Hematopoietic multipotent progenitor cell treated with erythropoietin and hydrocortisone succinate and interleukin-3 and kit ligand, for 17 days (in vitro differentiated cells): Measurements from ENCODE around the gene CDK19.

Experiments
- DNase-seq: peaks from one replicate; pipeline ENCODE4 v3.0.0-alpha.2; 2015; ENCODE audit warnings: low spot score

Gene CDK19

GRCh38 chr6:110575925-110576463 is 239.3 kb downstream of the CDK19 start:
- no peak for DNase-seq

DNA sequence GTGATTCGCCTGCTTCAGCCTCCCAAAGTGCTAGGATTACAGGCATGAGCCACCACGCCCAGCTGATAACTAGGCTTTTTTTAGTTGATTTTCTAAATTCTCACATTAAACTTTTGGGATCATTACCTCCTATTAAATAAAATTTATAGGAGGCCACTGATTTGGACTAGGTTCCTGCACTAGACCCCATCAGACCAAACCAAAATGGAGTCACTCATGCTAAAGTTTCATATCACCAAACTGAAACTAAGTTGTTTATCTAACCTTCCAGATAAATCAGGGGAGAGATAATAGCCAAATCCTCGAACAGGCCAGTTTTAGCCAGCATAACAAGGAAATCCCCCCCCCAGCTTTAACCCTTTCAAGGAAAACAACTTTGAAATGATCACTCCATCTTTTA is 240.5 kb downstream of the CDK19 start:
- no peak for DNase-seq

GRCh38 chr6:110573537-110573936 is 241.7 kb downstream of the CDK19 start:
- no peak for DNase-seq

GRCh38 chr6:110573136-110573535 is 242.1 kb downstream of the CDK19 start:
- DNase-seq: no peak

GRCh38 chr6:110567957-110568696 is 247.1 kb downstream of the CDK19 start:
- no peak for DNase-seq

DNA sequence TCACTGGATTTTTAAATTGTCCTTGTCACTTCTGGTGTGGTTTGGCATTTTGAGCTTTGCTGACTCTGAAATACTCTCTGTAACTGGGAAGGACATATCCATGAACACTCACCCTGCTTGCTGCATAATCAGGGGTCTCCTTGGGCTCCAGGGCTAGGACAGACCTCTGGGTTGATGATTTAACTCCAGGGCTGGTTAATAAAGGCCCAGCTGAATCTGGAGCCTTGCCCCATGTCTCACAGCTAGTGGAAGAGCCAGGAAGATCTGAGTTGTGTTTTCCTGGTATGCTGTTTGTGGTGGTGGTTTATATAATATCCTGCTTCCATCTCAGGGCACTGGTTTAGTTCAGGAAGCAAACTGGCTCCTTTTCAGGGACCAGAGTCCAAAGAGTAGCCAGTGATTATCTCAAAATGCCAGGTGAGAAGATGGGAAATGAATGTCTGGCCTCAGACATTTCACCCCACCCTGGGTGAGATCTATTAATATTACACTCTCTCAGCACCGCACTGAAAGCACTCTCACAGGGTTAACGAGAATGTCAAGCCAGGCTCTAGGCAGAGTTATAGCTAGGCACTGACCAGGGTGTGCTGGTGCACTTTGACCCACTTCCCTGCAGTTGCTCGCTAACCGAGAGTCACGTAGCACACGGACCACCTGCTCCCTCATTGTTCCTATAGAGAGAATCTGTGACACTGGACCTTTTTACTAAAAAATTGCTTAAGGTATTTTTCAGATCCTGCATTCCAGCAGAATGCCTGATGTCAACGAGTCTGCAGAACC is 248.7 kb downstream of the CDK19 start:
- DNase-seq: no peak

GRCh38 chr6:110564703-110565421 is 250.4 kb downstream of the CDK19 start:
- DNase-seq: no peak

GRCh38 chr6:110563711-110564110 is 251.6 kb downstream of the CDK19 start:
- no peak for DNase-seq

- DNase-seq: no peak
These were observed 252.9 kb downstream of the CDK19 start for GRCh38 chr6:110562316-110562915.

DNA sequence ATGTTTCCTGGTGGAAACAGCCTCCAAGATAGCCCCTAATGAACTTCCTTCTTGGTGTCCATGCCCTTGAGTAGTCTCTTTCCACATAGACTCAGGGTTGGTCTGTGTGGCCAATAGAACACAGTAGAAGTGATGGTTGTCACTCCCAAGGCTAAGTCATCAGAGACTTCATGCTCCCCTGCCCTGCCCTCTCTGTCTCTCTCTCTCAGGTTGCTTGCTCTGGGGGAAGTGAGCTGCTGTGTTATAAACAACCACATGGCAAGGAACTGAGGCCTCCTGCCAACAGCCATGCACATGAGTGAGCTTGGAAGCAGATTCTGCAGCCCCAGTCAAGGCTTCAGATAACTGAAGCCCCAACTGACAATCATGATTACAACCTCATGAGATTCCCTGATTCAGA is 253.6 kb downstream of the CDK19 start:
- DNase-seq: no peak

DNA sequence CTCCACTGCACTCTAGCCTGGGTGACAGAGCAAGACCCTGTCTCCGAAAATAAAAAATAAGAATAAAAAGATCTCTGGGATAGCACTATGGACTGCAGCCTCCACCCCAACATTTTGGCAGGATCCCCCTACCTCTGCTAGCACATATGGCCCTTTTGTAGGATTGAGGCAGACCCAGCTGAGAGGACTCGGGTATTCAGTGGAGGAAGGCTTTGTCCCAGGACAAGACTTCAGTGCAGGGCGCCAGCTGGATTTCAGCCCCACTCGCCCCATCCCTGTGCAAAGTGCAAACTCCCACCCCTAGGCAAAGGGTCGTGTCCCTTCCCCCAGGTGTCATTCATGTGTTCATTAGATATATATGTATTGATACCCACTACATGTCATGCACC is 254.3 kb downstream of the CDK19 start:
- no peak for DNase-seq

DNA sequence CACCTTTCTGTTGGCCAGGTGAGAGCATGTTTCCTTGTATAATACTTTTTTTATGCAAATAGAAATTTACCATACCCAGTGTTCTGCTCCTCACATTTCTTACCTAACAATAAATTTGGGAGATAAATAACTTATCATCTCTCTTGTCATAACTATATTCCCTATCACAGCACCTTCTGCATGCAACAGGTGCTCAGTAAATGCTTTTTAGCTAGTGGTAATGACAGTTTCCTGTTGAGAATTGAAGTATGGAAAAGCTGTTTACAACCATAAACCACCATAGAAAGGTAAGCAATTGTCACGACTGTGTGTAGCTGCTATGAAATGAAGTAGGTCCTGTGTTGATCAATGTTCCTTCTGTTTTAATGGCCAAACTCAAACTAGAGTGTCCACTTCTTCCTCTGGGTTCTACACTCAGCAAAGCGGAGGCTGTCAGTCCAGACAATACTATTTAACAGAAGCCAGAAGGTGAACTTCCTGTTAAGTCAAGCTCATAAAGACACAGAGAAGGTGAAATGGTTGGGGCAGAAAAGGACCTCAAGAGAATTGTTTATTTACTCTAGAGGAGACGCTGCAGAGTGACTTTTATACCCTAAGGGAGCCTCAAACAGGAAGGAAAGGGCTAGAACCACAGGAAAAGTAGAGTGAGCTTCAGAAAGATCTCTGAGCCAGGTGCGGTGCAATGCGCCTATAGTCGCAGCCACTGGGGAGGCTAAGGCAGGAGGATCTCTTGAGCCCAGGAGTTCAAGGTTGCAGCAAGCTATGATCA is 254.8 kb downstream of the CDK19 start:
- no peak for DNase-seq
